ENCODE data around the gene TNFSF18. TPM values are rescaled to one million over a fixed set of nuclear protein-coding genes. Genes with fewer than 3 reads are reported as not detected.

Gene TNFSF18
- total RNA-seq, 1 donor from 2014 or later, result not detected

DNA sequence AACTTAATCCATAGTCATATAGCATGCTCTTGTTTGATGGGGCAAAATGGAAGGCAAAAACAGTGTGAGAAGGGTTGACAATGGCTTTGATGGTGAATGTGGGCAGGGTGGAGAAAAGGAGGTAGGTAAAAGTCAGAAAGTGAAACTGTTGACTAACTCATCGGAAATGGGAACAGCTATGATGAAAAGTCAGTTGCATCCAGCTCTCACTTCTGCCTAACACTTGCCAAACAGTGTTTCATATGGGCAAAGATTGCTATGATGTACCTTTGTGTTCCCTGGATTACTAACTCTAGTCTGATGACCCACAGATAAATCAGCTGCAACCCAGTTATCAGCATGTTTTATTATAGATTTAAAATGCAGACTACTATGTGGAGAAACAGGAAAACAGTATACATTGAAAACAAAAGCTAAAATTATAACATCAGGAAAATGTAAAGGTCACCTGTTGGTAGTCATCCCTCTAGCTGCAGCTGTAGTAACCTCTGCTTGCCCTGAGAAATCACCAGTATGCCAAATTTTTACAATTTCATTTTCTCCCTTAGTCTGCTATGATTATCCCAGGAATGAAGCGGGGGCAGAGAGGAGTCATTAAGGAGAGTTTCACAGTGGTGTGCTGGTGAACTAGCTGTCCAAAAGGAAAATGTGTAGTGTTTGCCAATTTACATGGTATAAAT lies 11.7 kb downstream of the TNFSF18 start:
- H3K4me1 ChIP-seq, result no peaks in the 10 kb centered on the region
- peak; percentile 24 for ATAC-seq
- H3K36me3 ChIP-seq, result no peaks in the 10 kb centered on the region
- no peaks in the 10 kb centered on the region for H3K9me3 ChIP-seq
- H3K27ac ChIP-seq, result no peak overlapping the region
- TF ChIP-seq, protein P1, sequence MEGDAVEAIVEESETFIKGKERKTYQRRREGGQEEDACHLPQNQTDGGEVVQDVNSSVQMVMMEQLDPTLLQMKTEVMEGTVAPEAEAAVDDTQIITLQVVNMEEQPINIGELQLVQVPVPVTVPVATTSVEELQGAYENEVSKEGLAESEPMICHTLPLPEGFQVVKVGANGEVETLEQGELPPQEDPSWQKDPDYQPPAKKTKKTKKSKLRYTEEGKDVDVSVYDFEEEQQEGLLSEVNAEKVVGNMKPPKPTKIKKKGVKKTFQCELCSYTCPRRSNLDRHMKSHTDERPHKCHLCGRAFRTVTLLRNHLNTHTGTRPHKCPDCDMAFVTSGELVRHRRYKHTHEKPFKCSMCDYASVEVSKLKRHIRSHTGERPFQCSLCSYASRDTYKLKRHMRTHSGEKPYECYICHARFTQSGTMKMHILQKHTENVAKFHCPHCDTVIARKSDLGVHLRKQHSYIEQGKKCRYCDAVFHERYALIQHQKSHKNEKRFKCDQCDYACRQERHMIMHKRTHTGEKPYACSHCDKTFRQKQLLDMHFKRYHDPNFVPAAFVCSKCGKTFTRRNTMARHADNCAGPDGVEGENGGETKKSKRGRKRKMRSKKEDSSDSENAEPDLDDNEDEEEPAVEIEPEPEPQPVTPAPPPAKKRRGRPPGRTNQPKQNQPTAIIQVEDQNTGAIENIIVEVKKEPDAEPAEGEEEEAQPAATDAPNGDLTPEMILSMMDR (IDR thresholded peaks at IDR 0.05), result no peak
- DNase-seq, result no peak
- H3K4me3 ChIP-seq, result no peak overlapping the region
- no peaks in the 10 kb centered on the region for H3K27me3 ChIP-seq
- intact Hi-C loops (cut with DNase I), result no loop called here

DNA sequence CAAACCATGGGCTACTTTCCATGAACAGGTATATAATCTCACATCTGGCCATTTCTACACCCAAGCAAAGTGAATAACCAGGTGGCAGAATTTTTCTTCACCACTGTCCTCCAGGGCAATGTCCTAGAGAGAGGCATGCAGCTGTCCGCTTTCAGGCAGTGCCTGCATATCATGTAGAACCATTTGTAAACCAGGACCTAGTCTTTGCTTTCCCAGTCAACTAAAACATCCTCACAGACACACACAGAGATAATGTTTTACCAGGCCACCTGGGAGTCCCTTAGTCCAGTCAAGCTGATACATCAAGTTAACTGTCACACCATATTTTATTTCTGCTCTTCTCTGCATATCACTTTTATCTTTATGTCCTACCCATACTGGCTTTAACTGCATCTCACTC lies 26.2 kb downstream of the TNFSF18 start:
- Histone ChIP-seq H3K27me3 (no peaks in the 10 kb centered on the region), H3K27ac (no peak overlapping the region), H3K4me1 (no peaks in the 10 kb centered on the region), H3K9me3 (no peaks in the 10 kb centered on the region), H3K4me3 (no peak overlapping the region), H3K36me3 (no peaks in the 10 kb centered on the region)
- intact Hi-C loops (cut with DNase I), result no loop called here
- DNase-seq, result no peak
- ATAC-seq, result no peak
- TF ChIP-seq, protein P1 (IDR thresholded peaks at IDR 0.05), result no peak

DNA sequence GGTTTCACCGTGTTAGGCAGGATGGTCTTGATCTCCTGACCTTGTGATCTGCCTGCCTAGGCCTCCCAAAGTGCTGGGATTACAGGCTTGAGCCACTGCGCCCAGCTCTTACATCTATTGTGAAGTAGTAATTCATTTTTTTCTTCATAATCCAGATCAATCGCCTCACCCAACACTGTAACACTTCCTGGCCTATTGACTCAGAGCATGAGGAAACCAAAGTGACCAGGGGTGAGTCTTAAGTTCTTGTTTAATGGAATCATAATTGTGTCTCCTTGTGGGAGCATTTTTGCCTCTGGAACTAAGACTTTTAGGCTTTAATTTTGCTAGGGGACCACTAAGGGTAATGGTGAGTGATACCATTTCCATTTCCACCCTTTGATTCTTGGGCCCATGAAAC lies 27.4 kb downstream of the TNFSF18 start:
- intact Hi-C loops (cut with DNase I), result no loop called here

DNA sequence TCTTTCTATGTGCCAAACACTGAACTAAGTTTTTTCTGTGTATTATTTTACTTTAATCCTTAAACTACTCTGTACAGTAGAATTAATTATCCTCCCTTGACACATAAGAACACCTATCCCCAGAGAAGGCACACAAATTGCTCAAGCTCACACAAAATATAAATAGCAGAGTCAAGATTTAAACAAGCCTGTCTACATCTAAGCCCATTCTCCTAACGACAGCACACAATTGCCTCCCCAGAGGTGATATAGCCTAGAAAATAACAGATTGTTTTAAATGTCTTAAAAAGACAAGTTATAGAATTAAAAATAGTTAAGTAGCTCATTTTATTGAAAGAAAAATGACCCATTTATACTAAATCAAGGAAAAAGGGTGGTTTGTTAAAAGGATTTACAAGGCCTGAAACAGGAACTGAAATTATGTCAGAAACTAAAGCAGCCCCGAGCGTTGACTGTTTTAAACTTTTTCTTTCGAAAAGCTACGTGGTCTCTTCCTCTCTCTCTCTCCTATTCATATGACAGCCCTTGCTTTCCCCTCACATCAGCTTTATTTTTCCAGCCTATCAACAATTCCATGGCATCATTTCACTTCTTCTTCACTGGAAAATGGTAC lies 30.5 kb downstream of the TNFSF18 start:
- Histone ChIP-seq H3K27me3 (no peaks in the 10 kb centered on the region), H3K4me3 (no peak overlapping the region), H3K9me3 (no peaks in the 10 kb centered on the region), H3K4me1 (no peaks in the 10 kb centered on the region), H3K27ac (no peak overlapping the region), H3K36me3 (no peaks in the 10 kb centered on the region)
- TF ChIP-seq, protein P1 (IDR thresholded peaks at IDR 0.05), result no peak
- ATAC-seq, result no peak
- no peak for DNase-seq
- intact Hi-C loops (cut with DNase I), result no loop called here

More for the DNA sequence above, 27.4 kb downstream of the TNFSF18 start:
- DNase-seq (no peak), ATAC-seq (no peak)
- Histone ChIP-seq H3K27me3 (no peaks in the 10 kb centered on the region), H3K27ac (no peak overlapping the region), H3K4me3 (no peak overlapping the region), H3K4me1 (no peaks in the 10 kb centered on the region), H3K9me3 (no peaks in the 10 kb centered on the region), H3K36me3 (no peaks in the 10 kb centered on the region)
- TF ChIP-seq, protein P1 (IDR thresholded peaks at IDR 0.05), result no peak

DNA sequence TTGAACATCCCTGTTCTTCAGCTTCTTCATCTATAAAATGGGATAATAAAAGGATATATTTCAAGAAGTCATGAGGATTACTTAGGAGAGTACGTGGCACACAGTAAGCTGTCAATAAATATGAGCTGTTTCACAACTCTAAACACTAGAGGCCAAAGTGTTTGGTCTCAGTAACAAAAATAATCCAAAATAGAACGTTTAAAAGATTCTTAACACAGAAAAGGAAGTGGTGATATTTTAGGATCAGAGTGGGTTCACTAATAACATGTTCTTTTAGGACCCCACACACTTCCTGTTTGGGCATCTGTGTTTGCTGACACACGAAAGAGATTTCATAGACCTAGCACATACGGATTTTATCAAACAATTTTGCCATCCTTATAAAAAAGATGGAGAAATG lies 32.9 kb downstream of the TNFSF18 start:
- TF ChIP-seq, protein P1 (IDR thresholded peaks at IDR 0.05), result no peak
- H3K4me3 ChIP-seq, result no peak overlapping the region
- intact Hi-C loops (cut with DNase I), result no loop called here
- H3K4me1 ChIP-seq, result no peaks in the 10 kb centered on the region
- H3K27me3 ChIP-seq, result no peaks in the 10 kb centered on the region
- DNase-seq, result no peak
- H3K9me3 ChIP-seq, result no peaks in the 10 kb centered on the region
- no peak for ATAC-seq
- no peaks in the 10 kb centered on the region for H3K36me3 ChIP-seq
- no peak overlapping the region for H3K27ac ChIP-seq
